Measurements from ENCODE around the gene WIZ. TPM values are rescaled to one million over a fixed set of nuclear protein-coding genes. Genes with fewer than 3 reads are reported as not detected.
A peak's percentile ranks its signal among the peaks of the same experiment; 100 is the strongest.

The WIZ gene
- total RNA-seq, 1 donor from 2014 or later = 42.3 TPM

DNA sequence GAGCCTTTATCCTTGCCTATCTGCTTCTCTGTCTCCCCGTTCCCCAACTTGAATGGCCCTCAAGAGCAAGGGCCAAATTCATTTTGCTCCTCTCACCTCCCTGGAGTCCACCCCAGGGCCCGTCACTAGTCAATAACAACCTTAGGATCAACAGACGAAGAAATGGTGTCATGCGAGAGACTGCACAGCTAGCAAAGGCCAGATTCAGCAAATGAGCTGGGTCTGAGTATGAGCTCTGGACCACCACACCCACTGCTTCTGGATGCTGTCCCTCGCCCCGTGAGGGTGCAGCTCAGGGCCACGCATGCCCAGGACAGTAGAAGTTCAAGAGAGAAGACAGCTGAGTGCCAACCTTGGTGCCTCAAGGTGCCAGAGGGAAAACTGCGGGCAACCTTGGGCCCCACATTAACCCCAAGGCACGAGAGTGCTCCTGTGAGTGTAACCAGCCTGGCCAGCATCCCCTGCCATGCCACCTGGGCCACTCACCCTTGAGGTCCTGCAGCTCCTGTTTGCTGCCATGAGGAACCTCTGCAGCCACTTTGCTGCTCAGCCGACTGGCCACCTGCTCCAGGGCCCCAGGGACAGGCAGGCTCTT lies 19.1 kb downstream of the WIZ start:
- no peak for DNase-seq (ENCODE audit: low spot score)

DNA sequence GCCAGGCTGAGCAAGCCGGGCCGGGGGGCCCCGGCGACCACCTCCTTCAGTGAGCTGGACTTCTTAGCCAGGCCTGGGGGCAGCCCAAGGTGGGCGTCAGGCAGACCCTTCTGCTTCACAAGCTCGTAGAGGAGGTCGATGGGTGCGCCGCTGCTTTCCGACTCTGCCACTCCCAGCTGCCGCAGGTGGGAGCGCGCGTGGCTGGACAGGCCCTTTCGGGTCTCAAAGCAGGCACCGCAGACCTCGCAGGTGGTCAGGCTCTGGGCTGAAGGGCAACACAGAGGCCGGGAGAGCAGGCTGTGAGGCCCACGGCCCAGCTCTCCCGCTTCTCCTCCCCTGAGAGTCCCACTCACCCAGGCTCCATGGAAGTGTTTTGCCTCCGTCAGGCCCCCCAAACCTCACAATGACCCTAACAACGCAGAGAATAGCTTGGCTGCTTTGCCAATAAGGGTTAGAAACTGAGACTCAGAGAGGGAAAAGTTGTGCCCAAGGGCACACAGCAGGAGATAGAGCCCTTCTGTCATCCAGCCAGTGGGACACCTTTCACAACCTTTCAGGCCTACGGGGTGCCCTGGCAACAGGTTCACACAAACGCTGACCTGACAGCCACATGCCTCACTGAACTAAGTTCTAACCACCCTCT lies 19.8 kb downstream of the WIZ start:
- no peak for DNase-seq (ENCODE audit: low spot score)

DNA sequence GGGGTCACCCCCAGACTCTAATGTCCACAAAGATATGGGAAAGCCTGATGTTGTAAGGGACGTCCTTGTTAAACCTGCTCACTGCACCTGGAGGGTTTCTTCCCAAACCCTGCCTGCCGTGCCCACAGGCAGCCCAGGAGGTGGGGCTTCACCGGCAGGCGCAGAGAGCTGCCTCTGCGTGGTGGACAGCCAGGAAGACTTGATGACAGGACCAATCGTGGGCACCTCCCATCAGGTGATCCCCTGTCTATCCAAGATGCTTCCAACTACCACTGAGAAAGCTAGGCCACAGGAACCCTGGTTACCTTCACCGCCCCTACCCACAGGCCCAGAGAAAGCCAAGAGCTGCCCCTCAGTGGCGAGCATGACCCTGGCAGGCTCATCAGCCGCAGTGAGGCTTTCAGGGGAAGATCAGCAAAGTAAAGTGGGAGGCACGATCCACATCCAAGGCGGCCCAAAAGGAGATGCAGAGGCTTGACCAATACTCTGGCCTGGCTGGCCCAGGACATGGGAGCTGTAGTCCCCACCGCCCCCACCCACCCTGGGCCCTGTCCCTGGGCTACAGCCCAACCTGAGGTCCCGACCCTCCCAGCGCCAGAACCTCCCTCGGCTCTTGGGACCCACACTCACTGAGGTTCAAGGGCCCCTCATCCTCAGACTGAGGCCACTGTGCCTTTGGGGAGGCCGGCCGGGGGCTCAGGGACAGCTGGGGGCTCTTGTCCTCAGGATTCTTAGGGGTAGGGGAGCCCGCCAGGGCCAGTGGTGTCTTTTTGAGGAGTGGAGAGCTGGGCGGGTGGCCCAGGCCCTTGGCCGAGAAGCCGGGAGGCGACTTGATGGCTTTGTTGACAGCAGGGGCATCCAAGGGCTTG lies 20.6 kb downstream of the WIZ start:
- DNase-seq (ENCODE audit: low spot score) = no peak

- DNase-seq (ENCODE audit: low spot score) = no peak
These were observed 21.7 kb downstream of the WIZ start for GRCh38 chr19:15427991-15428471.

GRCh38 chr19:15427350-15427700 lies 22.4 kb downstream of the WIZ start:
- DNase-seq (ENCODE audit: low spot score) = no peak

- no peak for DNase-seq (ENCODE audit: low spot score)
These were observed 23.0 kb downstream of the WIZ start for GRCh38 chr19:15426485-15427349.

DNA sequence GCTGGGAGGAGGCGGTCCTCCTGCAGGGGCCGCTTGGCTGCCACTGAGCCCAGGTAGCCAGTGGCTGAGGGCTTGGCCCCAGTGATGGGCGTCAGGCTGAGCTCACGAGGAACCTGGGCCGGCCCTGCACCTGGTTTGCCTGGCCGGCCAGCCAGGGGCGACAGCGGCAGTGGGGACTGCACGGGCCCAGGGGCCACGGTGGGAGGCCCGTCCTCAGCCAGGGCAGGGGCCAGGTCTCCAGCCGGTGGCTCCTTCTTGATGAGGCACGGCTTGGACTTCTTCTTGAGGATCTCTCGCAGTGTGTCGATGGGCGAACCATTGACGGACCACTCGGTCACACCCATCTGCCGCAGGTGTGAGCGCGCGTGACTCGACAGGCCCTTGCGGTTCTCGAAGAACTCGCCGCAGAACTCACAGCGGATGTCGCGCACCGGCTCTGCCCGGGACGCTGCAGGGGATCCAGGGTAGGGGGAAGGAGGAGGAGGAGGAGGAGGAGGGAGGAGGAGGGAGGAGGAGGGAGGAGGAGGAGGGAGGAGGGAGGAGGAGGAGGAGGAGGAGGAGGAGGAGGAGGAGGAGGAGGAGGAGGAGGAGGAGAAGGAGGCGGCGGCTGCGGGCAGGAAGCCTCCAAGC lies 24.3 kb downstream of the WIZ start:
- DNase-seq (ENCODE audit: low spot score) = no peak

DNA sequence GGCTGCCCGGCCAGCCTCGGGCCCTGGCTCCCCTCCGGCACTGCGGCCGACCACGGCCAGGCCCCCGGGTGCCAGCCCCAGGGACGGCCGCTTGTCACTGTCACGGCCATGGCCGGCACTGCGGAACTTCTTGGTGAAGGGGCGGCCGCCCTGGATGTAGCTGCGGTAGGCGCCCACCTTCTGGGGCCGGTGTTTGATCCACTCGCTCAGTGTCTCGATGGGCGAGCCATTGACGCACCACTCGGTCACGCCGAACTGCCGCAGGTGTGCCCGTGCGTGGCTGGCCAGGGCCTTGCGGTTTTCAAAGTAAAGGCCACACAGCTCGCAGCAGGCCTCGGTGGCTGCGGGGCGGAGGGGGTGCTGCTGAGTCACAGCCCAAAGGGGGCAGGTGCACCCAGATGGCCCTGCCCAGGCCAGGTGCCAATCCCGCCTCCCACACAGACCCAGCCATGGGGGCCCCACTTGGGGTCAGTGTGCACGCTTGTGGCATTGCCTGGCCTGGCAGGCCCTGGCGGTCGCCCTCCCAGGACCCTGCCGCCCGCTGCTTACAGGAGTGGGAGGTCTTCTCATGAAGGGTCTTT lies 25.0 kb downstream of the WIZ start:
- no peak for DNase-seq (ENCODE audit: low spot score)

GRCh38 chr19:15424121-15424520 lies 25.6 kb downstream of the WIZ start:
- DNase-seq (ENCODE audit: low spot score) = no peak

DNA sequence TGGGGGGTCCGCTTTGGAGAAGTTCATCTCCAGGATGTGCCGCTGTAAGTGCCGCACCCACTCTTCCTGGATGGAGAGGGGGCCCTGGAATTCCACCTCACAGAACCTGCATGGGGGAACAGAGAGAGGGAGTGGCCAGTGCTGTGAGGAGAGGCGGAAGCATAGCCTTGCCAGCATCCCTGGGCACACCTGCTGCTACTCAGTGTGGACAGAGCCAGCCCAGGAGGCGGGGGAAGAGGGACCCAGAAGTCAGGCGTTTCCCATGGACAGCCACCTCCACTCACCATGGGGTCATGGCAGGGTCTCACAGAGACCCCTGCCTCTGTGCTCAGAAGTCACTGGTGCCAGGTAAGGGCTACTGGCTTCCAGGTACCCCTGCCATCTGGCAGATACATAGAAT lies 26.6 kb downstream of the WIZ start:
- DNase-seq (ENCODE audit: low spot score) = no peak

- DNase-seq (ENCODE audit: low spot score) = no peak
These were observed 27.3 kb downstream of the WIZ start for GRCh38 chr19:15422296-15423075.

GRCh38 chr19:15421721-15422260 lies 28.0 kb downstream of the WIZ start:
- no peak for DNase-seq (ENCODE audit: low spot score)

GRCh38 chr19:15421136-15421695 lies 28.5 kb downstream of the WIZ start:
- no peak for DNase-seq (ENCODE audit: low spot score)

DNA sequence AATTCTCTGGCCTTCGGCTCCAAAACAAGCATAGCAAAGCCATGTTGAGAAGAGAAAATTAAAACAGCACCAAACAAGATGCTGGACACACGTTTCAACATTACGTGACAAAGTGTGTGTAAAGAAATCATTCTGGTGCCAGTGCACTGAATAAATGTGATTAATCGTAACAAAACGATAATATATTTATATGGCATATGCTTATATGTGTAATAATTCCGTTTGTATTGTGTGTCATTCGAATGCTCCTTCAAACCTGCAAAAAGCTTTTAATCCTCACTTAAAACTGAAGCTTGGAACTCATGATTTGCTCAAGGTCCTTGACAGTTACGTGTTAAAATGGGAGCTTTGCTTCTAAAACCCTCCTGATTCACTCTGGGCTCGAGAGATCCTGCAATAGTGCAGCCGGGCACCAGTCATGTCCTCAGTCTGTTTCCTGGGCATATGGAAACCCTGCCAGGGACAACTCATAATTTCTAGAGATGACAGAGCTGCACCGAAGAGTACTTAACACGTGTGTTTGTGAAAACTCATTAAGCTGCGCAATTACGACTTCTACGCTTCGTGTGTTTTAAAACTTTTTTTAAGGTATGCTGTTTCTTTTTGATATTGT lies 30.2 kb downstream of the WIZ start:
- no peak for DNase-seq (ENCODE audit: low spot score)

DNA sequence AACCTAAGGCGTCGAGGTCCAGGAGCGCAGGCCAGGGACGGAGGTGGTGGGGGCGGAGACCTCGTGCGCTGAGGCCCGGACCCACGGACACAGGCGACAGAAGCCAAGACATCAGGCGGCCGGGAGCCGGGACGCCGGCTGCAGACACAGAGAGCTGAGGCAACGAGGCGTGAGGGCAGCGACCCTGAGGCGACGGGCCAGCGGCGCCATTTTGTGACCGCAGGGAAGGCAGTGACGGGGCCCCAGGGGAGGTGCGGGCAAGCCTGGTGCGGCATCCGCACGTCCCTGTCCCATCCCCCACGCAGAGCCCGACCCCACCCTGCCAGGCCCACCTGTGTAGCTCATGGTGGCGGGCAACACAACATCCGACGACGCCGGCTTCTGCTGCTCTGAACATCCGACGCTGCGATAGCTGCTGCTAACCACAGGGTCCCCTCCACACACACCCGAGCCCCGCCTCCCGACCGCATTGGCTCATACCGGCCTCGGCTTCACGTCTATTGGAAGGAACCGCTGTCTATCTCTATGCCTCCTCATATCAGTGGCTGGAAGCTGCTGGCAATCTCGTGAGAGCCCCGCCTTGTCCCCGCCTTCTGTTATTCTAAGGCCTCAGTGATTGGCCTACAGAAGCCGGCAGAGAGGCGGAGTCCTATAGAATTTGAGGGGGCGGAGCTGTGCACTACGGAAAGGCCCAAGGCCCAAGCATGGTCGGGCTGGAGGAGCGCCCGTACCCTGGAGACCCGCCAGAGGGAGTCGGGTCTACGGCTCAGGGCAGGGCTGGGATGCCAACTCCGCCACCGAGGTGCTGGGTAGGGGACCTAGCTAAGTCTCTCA lies 31.0 kb downstream of the WIZ start, which contains the start of gene AKAP8L:
AKAP8L (minus strand) TSS at position 410 of the 834 bp plus-strand sequence; CDS start at position 345, 65 bp downstream.
- DNase-seq (ENCODE audit: low spot score) = peak; percentile 100

GRCh38 chr19:15418231-15418578 lies 31.6 kb downstream of the WIZ start:
- peak; percentile 52 for DNase-seq (ENCODE audit: low spot score)

- DNase-seq (ENCODE audit: low spot score) = peak; percentile 37
These were observed 32.1 kb downstream of the WIZ start for GRCh38 chr19:15417699-15418098.

DNA sequence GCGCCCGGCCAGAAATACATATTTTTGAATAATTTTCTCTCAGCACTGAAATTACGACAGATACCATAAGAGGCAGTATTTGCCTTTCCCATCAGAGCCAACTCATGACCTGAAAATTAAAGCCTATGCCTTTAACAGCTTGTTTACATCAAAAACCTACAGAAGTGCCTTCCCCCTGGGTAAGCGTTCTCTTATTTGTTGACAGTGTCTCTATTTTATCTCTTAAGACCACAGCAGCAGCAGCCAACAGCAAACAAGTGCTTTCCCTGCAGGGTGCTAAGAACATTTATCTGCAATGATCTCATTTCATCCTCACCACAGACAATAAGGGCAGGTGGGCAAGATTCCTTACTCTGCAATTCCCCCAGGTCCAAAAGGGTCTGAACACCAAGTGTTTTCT lies 36.9 kb downstream of the WIZ start:
- DNase-seq (ENCODE audit: low spot score) = no peak
